ENCODE results near the gene HOXA3. TPM values are rescaled to one million over a fixed set of nuclear protein-coding genes. Genes with fewer than 3 reads are reported as not detected.

Gene HOXA3
- total and polyA plus RNA-seq, 9 of the 15 experiments (the other 6 are each of a cell fraction or from before 2014, with no cell fraction given), result 0.04 to 0.13 TPM; not detected in 7

DNA sequence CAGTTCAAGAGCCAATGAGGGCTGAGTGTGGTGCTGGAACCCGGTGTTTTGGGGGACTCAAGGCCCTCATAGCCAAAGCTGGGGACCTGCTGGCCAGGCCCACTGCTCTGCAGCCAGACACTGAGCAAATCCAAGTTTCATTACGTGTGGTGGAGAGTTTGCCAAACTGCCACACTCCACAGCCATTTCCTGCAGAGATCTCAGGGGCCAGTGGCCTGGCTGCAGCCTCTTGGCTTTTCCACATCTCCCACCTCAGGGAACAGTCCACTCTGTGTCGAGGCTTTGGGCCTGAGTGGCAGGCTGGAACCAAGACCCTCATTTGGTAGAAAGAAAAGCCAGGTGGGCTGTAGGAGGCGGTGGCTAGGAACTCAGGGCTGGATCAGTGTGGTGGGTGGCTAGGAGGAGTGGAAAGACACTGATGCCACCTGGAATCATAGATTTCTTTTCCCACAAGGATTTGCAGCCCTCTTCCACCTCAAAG is 29.5 kb upstream of the HOXA3 start:
- POLR2A ChIA-PET, result no interaction called here
- no peak for TF ChIP-seq RHOXF2B (CRISPR knock-in tag; conservative IDR thresholded peaks at IDR 0.05)
- TF ChIP-seq SRSF3 (IDR thresholded peaks at IDR 0.05; ENCODE audit: insufficient read depth, low read length), result no peak
- no peak for TF ChIP-seq CHD2 (IDR thresholded peaks at IDR 0.05; ENCODE audit: low read depth, low read length)
- TF ChIP-seq, protein P1, sequence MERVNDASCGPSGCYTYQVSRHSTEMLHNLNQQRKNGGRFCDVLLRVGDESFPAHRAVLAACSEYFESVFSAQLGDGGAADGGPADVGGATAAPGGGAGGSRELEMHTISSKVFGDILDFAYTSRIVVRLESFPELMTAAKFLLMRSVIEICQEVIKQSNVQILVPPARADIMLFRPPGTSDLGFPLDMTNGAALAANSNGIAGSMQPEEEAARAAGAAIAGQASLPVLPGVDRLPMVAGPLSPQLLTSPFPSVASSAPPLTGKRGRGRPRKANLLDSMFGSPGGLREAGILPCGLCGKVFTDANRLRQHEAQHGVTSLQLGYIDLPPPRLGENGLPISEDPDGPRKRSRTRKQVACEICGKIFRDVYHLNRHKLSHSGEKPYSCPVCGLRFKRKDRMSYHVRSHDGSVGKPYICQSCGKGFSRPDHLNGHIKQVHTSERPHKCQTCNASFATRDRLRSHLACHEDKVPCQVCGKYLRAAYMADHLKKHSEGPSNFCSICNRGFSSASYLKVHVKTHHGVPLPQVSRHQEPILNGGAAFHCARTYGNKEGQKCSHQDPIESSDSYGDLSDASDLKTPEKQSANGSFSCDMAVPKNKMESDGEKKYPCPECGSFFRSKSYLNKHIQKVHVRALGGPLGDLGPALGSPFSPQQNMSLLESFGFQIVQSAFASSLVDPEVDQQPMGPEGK (CRISPR knock-in tag; IDR thresholded peaks at IDR 0.05; ENCODE audit: borderline replicate concordance), result no peak
- no peak for TF ChIP-seq SMC3 (conservative IDR thresholded peaks at IDR 0.05; ENCODE audit: insufficient read depth, low read depth, low read length)
- TF ChIP-seq PRPF4 (IDR thresholded peaks at IDR 0.05; ENCODE audit: insufficient read depth, low read depth, low read length, poor library complexity, severe bottlenecking), result no peak
- TF ChIP-seq TGIF2 (CRISPR knock-in tag; IDR thresholded peaks at IDR 0.05), result no peak
- no peak for TF ChIP-seq DACH1 (IDR thresholded peaks at IDR 0.05; ENCODE audit: partially characterized antibody)
- no peak for TF ChIP-seq FOXK2 (conservative IDR thresholded peaks at IDR 0.05 in 1 of 2, IDR thresholded peaks at IDR 0.05 in 1 of 2; ENCODE audit: low read depth in 2 of 2)
- TF ChIP-seq ILK (tag; IDR thresholded peaks at IDR 0.05; ENCODE audit: borderline replicate concordance, low read depth), result no peak

More for the DNA sequence above, 29.5 kb upstream of the HOXA3 start:
- DNase-seq (ENCODE audit: extremely low read depth in 1 of 4, low spot score in 3 of 4), result no peak
- Histone ChIP-seq H3K4me2 (ENCODE audit: insufficient read depth, low read length) (no peak overlapping the region), H3K9me1 (ENCODE audit: control insufficient read depth, insufficient read depth, low read length) (no peaks in the 10 kb centered on the region), H3K27ac (ENCODE audit: extremely low read depth, low read depth, low read length) (no peak overlapping the region), H3K36me3 (ENCODE audit: control insufficient read depth, insufficient read depth, low read length) (no peaks in the 10 kb centered on the region), H3K4me3 (no peak overlapping the region), H3K9ac (ENCODE audit: insufficient read depth in 1 of 2, low read depth in 2 of 2, low read length in 2 of 2) (no peak overlapping the region), H2AFZ (ENCODE audit: low read depth, low read length) (no peak overlapping the region), H3K79me2 (ENCODE audit: control insufficient read depth, insufficient read depth, low read length) (no peaks in the 10 kb centered on the region), H3K9me3 (replicated peaks; ENCODE audit: control insufficient read depth, insufficient read depth, low read depth, low read length) (no peaks in the 10 kb centered on the region; the same call in 1 of the 2 replicates), H3K4me1 (replicated peaks in 1 of 2; ENCODE audit: control insufficient read depth in 2 of 2, insufficient read depth in 2 of 2, low read length in 2 of 2) (peaks cover 0 to 24% of the 10 kb centered on the region in 2 experiments; a peak in 2 of 5 replicates), H4K20me1 (replicated peaks; ENCODE audit: control insufficient read depth, insufficient read depth, low read length) (no peaks in the 10 kb centered on the region), H3K27me3 (ENCODE audit: control insufficient read depth in 2 of 2, insufficient read depth in 2 of 2, low read length in 2 of 2) (peaks cover 43 to 74% of the 10 kb centered on the region in 2 experiments)
- intact Hi-C loops (cut with micrococcal nuclease), result no loop called here
- WGBS (ENCODE audit: insufficient coverage, low coverage, missing lambda C conversion rate), result 3% methylated on average over 4 of the region's 4 CpGs
- CTCF ChIA-PET (ENCODE audit: low intra/inter-chr PET ratio), result no interaction called here
- no peak for FAIRE-seq
- no TSS peak for BruUV-seq (replicated peaks)
- in situ Hi-C loops (cut with MboI), result no loop called here
- ATAC-seq, result no peak

All from K562 (cell line).